SK-N-MC (cell line): Measurements from ENCODE around the gene HCN3.

Source experiments
- EZH2 ChIP-seq: fragments of 200-600 bp; sonication (generic); IDR thresholded peaks from one replicate; pipeline ENCODE4 v1.6.1; 2017; ENCODE audit warnings: antibody characterized with exemption
- FOXP2 ChIP-seq: optimal IDR thresholded peaks from 2 replicates; pipeline ENCODE3; 2011; ENCODE audit warnings: mild to moderate bottlenecking, moderate library complexity; ENCODE audit not compliant: insufficient read depth; ENCODE audit errors: extremely low read length, control extremely low read depth
- POLR2AphosphoS5 ChIP-seq: IDR thresholded peaks from 2 replicates; pipeline ENCODE4 v1.6.1; 2012; ENCODE audit warnings: mild to moderate bottlenecking, low read depth, low read length, borderline replicate concordance

GRCh38 chr1:155304558-155305063 lies 27.3 kb downstream of the HCN3 start:
- no peak for TF ChIP-seq POLR2AphosphoS5
- TF ChIP-seq EZH2: no peak
- no peak for TF ChIP-seq FOXP2
